GM12872 (cell line): Measurements from ENCODE around the gene STPG4.

Source experiments
- TF ChIP-seq, protein P1 (sequence below): IDR thresholded peaks from 3 replicates; pipeline ENCODE4 v1.5.1; 2011; ENCODE audit warnings: low read depth, mild to moderate bottlenecking, low read length, moderate library complexity; ENCODE audit not compliant: insufficient read depth

STPG4 gene

DNA sequence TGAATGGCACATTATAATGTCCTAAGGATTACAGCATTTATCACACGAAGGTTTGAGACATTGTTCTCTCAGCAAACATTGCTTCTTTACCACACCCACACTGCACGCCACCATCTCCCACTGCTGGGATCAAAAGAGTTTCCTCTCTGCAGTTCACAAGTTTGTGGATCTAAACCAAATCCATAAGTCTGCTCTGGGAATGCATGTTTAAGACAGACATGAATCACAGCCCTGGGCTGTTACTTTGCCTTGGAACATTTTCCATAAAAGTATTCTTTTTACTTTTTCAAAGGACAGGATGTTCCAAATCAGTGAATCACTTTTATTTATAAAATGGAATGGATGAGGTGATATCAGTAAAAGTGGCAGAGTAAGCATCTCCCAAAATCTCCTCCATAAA, 36.1 kb downstream of the STPG4 start:
- TF ChIP-seq, protein P1, sequence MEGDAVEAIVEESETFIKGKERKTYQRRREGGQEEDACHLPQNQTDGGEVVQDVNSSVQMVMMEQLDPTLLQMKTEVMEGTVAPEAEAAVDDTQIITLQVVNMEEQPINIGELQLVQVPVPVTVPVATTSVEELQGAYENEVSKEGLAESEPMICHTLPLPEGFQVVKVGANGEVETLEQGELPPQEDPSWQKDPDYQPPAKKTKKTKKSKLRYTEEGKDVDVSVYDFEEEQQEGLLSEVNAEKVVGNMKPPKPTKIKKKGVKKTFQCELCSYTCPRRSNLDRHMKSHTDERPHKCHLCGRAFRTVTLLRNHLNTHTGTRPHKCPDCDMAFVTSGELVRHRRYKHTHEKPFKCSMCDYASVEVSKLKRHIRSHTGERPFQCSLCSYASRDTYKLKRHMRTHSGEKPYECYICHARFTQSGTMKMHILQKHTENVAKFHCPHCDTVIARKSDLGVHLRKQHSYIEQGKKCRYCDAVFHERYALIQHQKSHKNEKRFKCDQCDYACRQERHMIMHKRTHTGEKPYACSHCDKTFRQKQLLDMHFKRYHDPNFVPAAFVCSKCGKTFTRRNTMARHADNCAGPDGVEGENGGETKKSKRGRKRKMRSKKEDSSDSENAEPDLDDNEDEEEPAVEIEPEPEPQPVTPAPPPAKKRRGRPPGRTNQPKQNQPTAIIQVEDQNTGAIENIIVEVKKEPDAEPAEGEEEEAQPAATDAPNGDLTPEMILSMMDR, result no peak

DNA sequence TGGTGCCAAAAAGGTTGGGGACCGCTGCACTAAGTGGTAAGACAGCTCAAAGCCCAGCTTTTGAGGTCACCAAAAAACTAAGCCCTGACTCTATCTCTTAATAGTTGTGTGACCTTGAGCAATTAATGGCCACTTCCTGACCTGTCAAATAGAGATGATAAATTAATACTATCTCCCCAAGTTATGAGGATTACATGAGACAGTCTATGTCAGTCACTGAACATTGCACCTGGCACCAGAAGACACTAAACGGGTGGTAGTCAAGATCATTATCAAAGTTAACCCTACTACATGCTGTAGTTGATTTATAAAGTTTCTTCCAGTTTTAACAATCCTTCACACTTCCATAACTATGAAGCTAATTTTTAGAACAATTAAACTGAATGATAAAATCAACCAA, 36.5 kb downstream of the STPG4 start:
- TF ChIP-seq, protein P1, result no peak

DNA sequence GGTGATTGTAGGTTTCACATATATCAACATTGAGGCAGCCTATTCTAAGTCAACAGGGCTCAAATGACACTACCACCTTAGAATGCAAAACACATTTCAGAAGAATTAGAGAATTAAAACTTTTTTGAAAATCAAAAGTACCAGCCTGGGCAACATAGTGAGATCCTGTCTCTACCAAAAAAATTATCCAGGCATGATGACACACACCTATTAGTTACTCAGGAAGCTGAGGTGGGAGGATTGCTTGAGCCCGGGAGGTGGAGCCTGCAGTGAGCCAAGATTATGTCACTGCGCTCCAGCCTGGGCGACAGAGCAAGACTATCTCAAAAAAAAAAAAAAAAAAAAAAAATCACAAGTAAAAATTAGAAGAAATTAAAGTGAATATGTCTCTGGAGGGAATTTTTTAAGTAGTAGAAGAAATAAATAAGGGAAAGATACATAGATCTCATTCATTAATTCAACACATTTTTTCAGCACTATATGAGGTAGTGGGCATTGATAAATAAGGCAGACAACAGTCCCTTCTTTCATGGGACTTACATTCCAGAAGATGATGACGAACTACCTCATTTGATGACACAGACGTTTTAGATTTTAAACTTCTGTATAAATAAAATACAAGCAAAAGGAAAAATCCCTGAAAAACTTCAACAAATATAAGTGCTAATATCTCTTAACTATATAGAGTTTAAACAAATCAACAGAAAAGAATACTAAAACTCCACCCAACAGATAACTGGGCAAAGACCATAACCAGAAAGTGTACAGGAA, 42.3 kb downstream of the STPG4 start:
- TF ChIP-seq, protein P1, result no peak

DNA sequence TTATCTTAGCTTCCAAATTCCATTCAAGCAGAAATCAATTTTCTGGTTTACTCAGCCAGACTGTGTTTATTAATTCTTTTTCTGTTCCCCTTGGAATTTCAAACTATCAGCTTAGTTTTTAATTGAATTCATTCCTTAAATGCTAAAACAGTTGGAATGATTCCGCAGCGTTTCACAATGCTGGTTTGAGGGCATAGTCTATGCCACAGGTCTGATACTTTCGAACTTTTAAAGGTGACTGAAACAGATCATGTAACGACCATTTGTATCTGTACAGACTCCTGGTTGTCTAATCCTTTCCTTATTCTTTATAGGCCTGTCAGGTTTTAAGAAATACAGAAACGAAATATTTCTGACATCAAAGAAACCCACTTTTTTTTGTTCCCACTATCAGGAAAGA, 45.4 kb downstream of the STPG4 start:
- TF ChIP-seq, protein P1, result no peak

DNA sequence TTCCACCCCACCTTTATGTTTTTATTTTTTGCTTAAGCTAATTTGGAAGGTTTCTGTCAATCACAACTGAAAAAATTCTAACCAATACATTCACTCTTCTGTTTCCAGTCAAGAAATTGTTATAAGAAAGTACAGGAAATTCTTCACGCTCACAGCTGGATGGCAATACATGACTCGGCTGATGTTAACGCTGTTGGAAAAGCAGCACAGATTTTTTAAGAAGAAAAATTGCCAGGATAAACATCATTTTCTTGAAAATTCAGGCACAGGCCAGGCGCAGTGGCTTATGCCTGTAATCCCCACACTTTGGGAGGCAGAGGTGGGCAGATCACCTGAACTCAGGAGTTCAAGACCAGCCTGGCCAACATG, 46.1 kb downstream of the STPG4 start:
- TF ChIP-seq, protein P1, result no peak

DNA sequence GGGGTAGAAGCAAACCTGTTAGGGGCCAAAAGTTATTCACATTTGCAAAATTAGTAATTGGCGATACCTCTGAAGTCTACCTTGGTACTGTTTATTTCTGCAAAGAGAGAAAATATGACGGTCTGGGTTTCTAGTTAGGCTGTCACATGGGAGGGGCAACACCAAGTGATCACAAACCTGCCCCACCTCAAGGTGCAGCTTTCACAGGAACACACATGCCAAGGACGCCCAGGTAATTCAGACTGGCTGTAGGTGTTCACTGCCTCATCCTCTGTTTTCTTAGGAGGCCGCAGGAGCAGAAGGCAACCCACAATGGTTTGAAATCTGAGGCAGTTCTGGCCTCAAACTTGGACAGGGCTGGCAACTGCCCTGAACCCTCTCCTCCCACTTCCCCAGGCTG, 56.2 kb downstream of the STPG4 start:
- TF ChIP-seq, protein P1, result no peak

DNA sequence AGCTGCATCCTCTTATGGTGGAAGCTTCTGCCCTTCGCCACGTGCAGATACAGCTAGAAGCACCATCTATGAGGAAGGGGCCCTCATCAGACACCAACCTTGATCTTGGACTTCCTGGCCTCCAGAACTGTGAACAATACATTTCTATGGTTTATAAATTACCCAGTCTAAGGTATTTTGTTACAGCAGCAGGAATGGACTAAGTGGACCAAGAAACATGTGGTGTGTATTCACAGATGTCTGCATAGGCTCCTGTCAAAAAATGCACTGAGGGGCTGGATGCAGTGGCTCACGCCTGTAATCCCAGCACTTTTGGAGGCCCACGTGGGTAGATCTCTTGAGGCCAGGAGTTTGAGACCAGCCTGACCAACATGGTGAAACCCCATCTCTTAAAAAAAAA, 57.5 kb downstream of the STPG4 start:
- TF ChIP-seq, protein P1, result no peak
